Sigmoid colon (tissue), 7 donors: Measurements from ENCODE around the gene IL1RAPL2. TPM values are rescaled to one million over a fixed set of nuclear protein-coding genes. Genes with fewer than 3 reads are reported as not detected.
"Not testable (repeated sequence)": the region's sequence is repeated elsewhere in the genome, so short reads cannot be mapped to it uniquely, and the experiment has no call there.

Experiments used
- DNase-seq: peaks from one replicate; pipeline ENCODE4 v3.0.0-alpha.2; 2019
- H3K27ac ChIP-seq, 4 donors: fragments of 200-600 bp; sonication (generic); one replicate each; pipeline ENCODE4 v1.5.1; 2016 to 2019; ENCODE audit warnings: mild to moderate bottlenecking in 1 of 4
- H3K27me3 ChIP-seq, 3 donors: fragments of 200-600 bp; sonication (generic); one replicate each; pipeline ENCODE4 v1.5.1; 2019; ENCODE audit warnings: mild to moderate bottlenecking in 1 of 3
- H3K36me3 ChIP-seq, 4 donors: fragments of 200-600 bp; sonication (generic); one replicate each; pipeline ENCODE4 v1.5.1; 2016 to 2019
- H3K4me1 ChIP-seq, 4 donors: fragments of 200-600 bp; sonication (generic); one replicate each; pipeline ENCODE4 v1.5.1; 2017 to 2019
- H3K4me3 ChIP-seq, 4 donors: fragments of 200-600 bp; sonication (generic); one replicate each; pipeline ENCODE4 v1.5.1; 2017 to 2019; ENCODE audit warnings: mild to moderate bottlenecking in 2 of 4, moderate library complexity in 1 of 4
- H3K9me3 ChIP-seq, 4 donors: fragments of 200-600 bp in 3 of 4; sonication (generic) in 3 of 4; one replicate each; pipeline versions ENCODE4 v1.5.1 to v1.6.1; 2013 to 2019
- CTCF ChIP-seq, 4 experiments: fragments of 450-650 bp in 3 of 4; fragments of 200-600 bp in 1 of 4; IDR thresholded peaks; one replicate each; pipeline ENCODE4 v1.5.1; 2016 to 2019; ENCODE audit warnings: antibody characterized with exemption in 4 of 4, mild to moderate bottlenecking in 3 of 4, moderate library complexity in 2 of 4
- EP300 ChIP-seq, 4 donors: sonication (generic); formaldehyde crosslinking; IDR thresholded peaks; one replicate each; pipeline ENCODE4 v1.6.1; 2017; ENCODE audit warnings: antibody characterized with exemption in 4 of 4
- POLR2A ChIP-seq, 2 donors: fragments of 450-650 bp; IDR thresholded peaks; one replicate each; pipeline ENCODE4 v1.6.1; 2016; ENCODE audit warnings: antibody characterized with exemption in 2 of 2, mild to moderate bottlenecking in 2 of 2, moderate library complexity in 2 of 2
- POLR2AphosphoS5 ChIP-seq, 4 donors: sonication (generic); formaldehyde crosslinking; IDR thresholded peaks; one replicate each; pipeline ENCODE4 v1.6.1; 2017; ENCODE audit warnings: antibody characterized with exemption in 4 of 4
- WGBS, 2 donors: extraction: QIAGEN DNeasy Blood & Tissue Kit; methylation state at CpG; one replicate each; pipeline ENCODE4 v1.1.7; 2013; 5-methylcytosine and 5-hydroxymethylcytosine counted together
- intact Hi-C: fragments of 100-400 bp; cut with DNase I; formaldehyde crosslinking; loops from one replicate; pipeline ENCODE4 v1.15.1; 2023
- polyA plus RNA-seq, 3 donors: library from polyadenylated mRNA; stranded (reverse); fragments of 200-250 nt; gene quantifications; one replicate each; pipeline ENCODE4 v1.2.3, GENCODE V29; 2013
- total RNA-seq, 4 donors: library from RNA; depleted of rRNA; stranded (reverse); fragments of >200 nt; gene quantifications; one replicate each; pipeline ENCODE4 v1.1.0, GENCODE V29; 2016
- donor health status: healthy with polysubstance abuse.
- donor health status: Bipolar disorder and iron deficiency.
- donor health status: healthy.

The IL1RAPL2 gene
- total and polyA plus RNA-seq, 7 donors = 0.01 to 1.1 (median 0.79) TPM; not detected in 3

DNA sequence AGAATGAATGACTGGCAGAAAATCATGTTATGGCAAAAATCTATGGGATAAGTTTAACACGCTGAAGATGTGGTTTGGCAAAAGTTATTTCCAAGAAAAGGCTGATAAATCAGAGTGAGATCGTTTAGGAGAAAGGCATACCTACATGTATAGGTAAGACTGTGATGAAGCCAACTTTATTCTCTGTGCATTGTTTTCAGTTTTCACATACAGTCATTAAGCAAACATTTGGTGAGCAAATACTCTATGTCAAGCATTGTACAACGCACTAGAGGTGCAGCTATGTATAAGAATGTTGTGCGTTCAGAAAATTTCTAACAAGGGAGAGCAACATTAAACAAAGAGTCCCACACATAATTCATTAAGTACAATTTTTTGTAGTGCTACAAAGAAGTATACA lies 532.8 kb downstream of the IL1RAPL2 start:
- Histone ChIP-seq H3K4me1 (no peaks in the 10 kb centered on the region), H3K9me3 (no peaks in the 10 kb centered on the region), H3K36me3 (no peaks in the 10 kb centered on the region), H3K4me3 (no peak overlapping the region), H3K27me3 (no peaks in the 10 kb centered on the region), H3K27ac (no peak overlapping the region)
- WGBS, 2 donors = 66 to 81% methylated on average over 4 of the region's 4 CpGs
- DNase-seq = no peak
- TF ChIP-seq POLR2A (IDR thresholded peaks at IDR 0.05) (no peak), POLR2AphosphoS5 (IDR thresholded peaks at IDR 0.05) (no peak), CTCF (IDR thresholded peaks at IDR 0.05) (no peak)
- intact Hi-C loops = no loop called here

DNA sequence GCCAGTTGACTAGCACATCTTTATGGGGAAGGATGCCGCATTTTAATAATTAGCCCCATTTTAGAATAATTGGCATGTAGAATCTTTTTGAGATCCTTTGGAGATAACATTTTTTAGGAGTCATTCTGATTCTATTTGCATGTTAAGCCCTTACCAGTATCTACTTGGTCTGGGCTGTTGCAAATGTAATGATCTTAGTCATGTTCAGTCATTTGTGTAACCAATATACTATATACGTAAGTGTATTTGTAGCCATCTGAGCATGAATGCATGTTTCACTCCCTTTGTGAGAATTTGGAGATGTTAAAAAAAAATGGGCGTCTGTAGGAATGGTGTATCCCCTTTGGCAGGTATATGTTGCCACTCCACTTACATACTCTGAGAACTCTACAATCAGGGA lies 535.4 kb downstream of the IL1RAPL2 start:
- intact Hi-C loops = no loop called here
- no peak for TF ChIP-seq POLR2AphosphoS5 (IDR thresholded peaks at IDR 0.05)
- no peak for TF ChIP-seq EP300 (IDR thresholded peaks at IDR 0.05)
- TF ChIP-seq POLR2A (IDR thresholded peaks at IDR 0.05) = no peak
- TF ChIP-seq CTCF (IDR thresholded peaks at IDR 0.05) = no peak
- Histone ChIP-seq H3K27ac (no peak overlapping the region), H3K4me3 (no peak overlapping the region), H3K36me3 (no peaks in the 10 kb centered on the region), H3K27me3 (no peaks in the 10 kb centered on the region), H3K4me1 (no peaks in the 10 kb centered on the region), H3K9me3 (no peaks in the 10 kb centered on the region)
- WGBS, 2 donors = 93 to 94% methylated on average over 3 of the region's 3 CpGs
- no peak for DNase-seq

GRCh38 chrX:105109936-105110335 lies 543.9 kb downstream of the IL1RAPL2 start:
- TF ChIP-seq POLR2A (IDR thresholded peaks at IDR 0.05) = no peak
- TF ChIP-seq CTCF (IDR thresholded peaks at IDR 0.05) = no peak
- TF ChIP-seq POLR2AphosphoS5 (IDR thresholded peaks at IDR 0.05) = no peak
- TF ChIP-seq EP300 (IDR thresholded peaks at IDR 0.05) = no peak
- Histone ChIP-seq H3K4me1 (no peaks in the 10 kb centered on the region), H3K27me3 (no peaks in the 10 kb centered on the region), H3K27ac (no peak overlapping the region), H3K9me3 (no peaks in the 10 kb centered on the region), H3K4me3 (no peak overlapping the region), H3K36me3 (no peaks in the 10 kb centered on the region)
- intact Hi-C loops = no loop called here
- DNase-seq = no peak
- WGBS, 2 donors = 80 to 86% methylated on average over 6 of the region's 6 CpGs

- Histone ChIP-seq H3K27me3 (no peaks in the 10 kb centered on the region), H3K4me3 (no peak overlapping the region), H3K36me3 (no peaks in the 10 kb centered on the region), H3K9me3 (no peaks in the 10 kb centered on the region), H3K27ac (no peak overlapping the region), H3K4me1 (no peaks in the 10 kb centered on the region)
- DNase-seq = no peak
- intact Hi-C loops = no loop called here
- WGBS, 2 donors = 86 to 90% methylated on average over 3 of the region's 3 CpGs
- TF ChIP-seq CTCF (IDR thresholded peaks at IDR 0.05) = no peak
- no peak for TF ChIP-seq EP300 (IDR thresholded peaks at IDR 0.05)
- no peak for TF ChIP-seq POLR2AphosphoS5 (IDR thresholded peaks at IDR 0.05)
- no peak for TF ChIP-seq POLR2A (IDR thresholded peaks at IDR 0.05)
Measured at GRCh38 chrX:105114554-105115130, 548.6 kb downstream of the IL1RAPL2 start.

- H3K9me3 ChIP-seq, H3K27me3 ChIP-seq, H3K4me3 ChIP-seq, H3K4me1 ChIP-seq, H3K27ac ChIP-seq, intact Hi-C loops, H3K36me3 ChIP-seq, DNase-seq: not testable (repeated sequence)
- 94 to 96% methylated on average over 35 of the region's 35 CpGs for WGBS, 2 donors
Measured at GRCh38 chrX:105115596-105116320, 549.8 kb downstream of the IL1RAPL2 start.
